Astrocyte of the cerebellum (primary cell): ENCODE measurements around the gene SPRY2.
"Not testable (repeated sequence)": the region's sequence is repeated elsewhere in the genome, so short reads cannot be mapped to it uniquely, and the experiment has no call there.

Experiments used
- DNase-seq: peaks from one replicate; pipeline ENCODE4 v3.0.0-alpha.2; 2011; ENCODE audit warnings: low read depth
- H3K4me3 ChIP-seq: 2 replicates; pipeline ENCODE4 v1.5.1; 2011; ENCODE audit warnings: mild to moderate bottlenecking, low read depth, low read length, moderate library complexity
- CTCF ChIP-seq: IDR thresholded peaks from 2 replicates; pipeline ENCODE4 v1.5.1; 2012; ENCODE audit warnings: low read length, low read depth, moderate library complexity, mild to moderate bottlenecking; ENCODE audit errors: missing control alignments
- in situ Hi-C: cut with HindIII; loops from 2 replicates; pipeline ENCODE4 v1.10.0; 2017; ENCODE audit warnings: low sequenced_read_pairs

The SPRY2 gene

GRCh38 chr13:80359778-80360452 is 19.0 kb upstream of the SPRY2 start:
- in situ Hi-C loops: loop anchor here (25.0 kb wide), 1 partner anchor 698 kb away; no protein-coding TSS in a partner anchor
- no peak for DNase-seq
- no peak overlapping the region for H3K4me3 ChIP-seq
- no peak for TF ChIP-seq CTCF

GRCh38 chr13:80359414-80359777 is 18.5 kb upstream of the SPRY2 start:
- no peak for TF ChIP-seq CTCF
- DNase-seq: no peak
- no peak overlapping the region for H3K4me3 ChIP-seq
- in situ Hi-C loops: loop anchor here (25.0 kb wide), 1 partner anchor 697 kb away; no protein-coding TSS in a partner anchor

- DNase-seq, H3K4me3 ChIP-seq: not testable (repeated sequence)
- in situ Hi-C loops: loop anchor here (25.0 kb wide), 1 partner anchor 693 kb away; no protein-coding TSS in a partner anchor
These were observed 14.7 kb upstream of the SPRY2 start for GRCh38 chr13:80355496-80356094.

- in situ Hi-C loops: loop anchor here (25.0 kb wide), 1 partner anchor 561 kb away; no protein-coding TSS in a partner anchor
- DNase-seq: no peak
- H3K4me3 ChIP-seq: no peak overlapping the region
- TF ChIP-seq CTCF: no peak
These were observed 7.8 kb upstream of the SPRY2 start for GRCh38 chr13:80348750-80349149.

- no peak overlapping the region for H3K4me3 ChIP-seq
- no peak for TF ChIP-seq CTCF
- in situ Hi-C loops: loop anchor here (25.0 kb wide), 1 partner anchor 561 kb away; no protein-coding TSS in a partner anchor
- DNase-seq: no peak
These were observed 7.4 kb upstream of the SPRY2 start for GRCh38 chr13:80348314-80348713.

GRCh38 chr13:80345771-80346510 is 5.0 kb upstream of the SPRY2 start:
- TF ChIP-seq CTCF: no peak
- H3K4me3 ChIP-seq: no peak overlapping the region
- in situ Hi-C loops: loop anchor here (25.0 kb wide), 1 partner anchor 559 kb away; no protein-coding TSS in a partner anchor
- DNase-seq: no peak

- not testable (repeated sequence) for DNase-seq, H3K4me3 ChIP-seq
- in situ Hi-C loops: loop anchor here (25.0 kb wide), 1 partner anchor 557 kb away; no protein-coding TSS in a partner anchor
These were observed 3.1 kb upstream of the SPRY2 start for GRCh38 chr13:80344032-80344431.
